IPS DF 19.7 (cell line): ENCODE measurements around the gene CEACAM18.
"Not testable (repeated sequence)": the region's sequence is repeated elsewhere in the genome, so short reads cannot be mapped to it uniquely, and the experiment has no call there.

Source experiments
- DNase-seq: peaks from one replicate; pipeline ENCODE4 v3.0.0-alpha.2; 2013; ENCODE audit warnings: low read depth, low spot score

Gene CEACAM18

GRCh38 chr19:51493776-51494175 is 15.4 kb downstream of the CEACAM18 start:
- DNase-seq: no peak

- DNase-seq: no peak
These were observed 19.3 kb downstream of the CEACAM18 start for GRCh38 chr19:51497666-51498065.

- DNase-seq: not testable (repeated sequence)
These were observed 22.6 kb downstream of the CEACAM18 start for GRCh38 chr19:51500931-51501330.

- no peak for DNase-seq
These were observed 23.4 kb downstream of the CEACAM18 start, which contains the start of gene SIGLEC12 for GRCh38 chr19:51501594-51502263. SIGLEC12 (minus strand) TSS chr19:51501800; CDS start chr19:51501733, 67 bp downstream.

GRCh38 chr19:51503286-51503817 is 25.0 kb downstream of the CEACAM18 start:
- DNase-seq: no peak

GRCh38 chr19:51503896-51504295 is 25.6 kb downstream of the CEACAM18 start:
- DNase-seq: no peak

- no peak for DNase-seq
These were observed 27.6 kb downstream of the CEACAM18 start for GRCh38 chr19:51505904-51506303.

- DNase-seq: no peak
These were observed 28.9 kb downstream of the CEACAM18 start for GRCh38 chr19:51507192-51507591.

GRCh38 chr19:51507640-51508058 is 29.3 kb downstream of the CEACAM18 start:
- DNase-seq: no peak

GRCh38 chr19:51508059-51508733 is 29.9 kb downstream of the CEACAM18 start:
- DNase-seq: no peak

- no peak for DNase-seq
These were observed 31.7 kb downstream of the CEACAM18 start for GRCh38 chr19:51509823-51510660.

- DNase-seq: peak; percentile 40
These were observed 33.0 kb downstream of the CEACAM18 start for GRCh38 chr19:51511353-51511752.

GRCh38 chr19:51513968-51514367 is 35.6 kb downstream of the CEACAM18 start:
- no peak for DNase-seq

- no peak for DNase-seq
These were observed 36.6 kb downstream of the CEACAM18 start for GRCh38 chr19:51514866-51515481.

- DNase-seq: no peak
These were observed 42.4 kb downstream of the CEACAM18 start for GRCh38 chr19:51520728-51521127.

GRCh38 chr19:51521357-51521756 is 43.0 kb downstream of the CEACAM18 start:
- DNase-seq: no peak

GRCh38 chr19:51521781-51522180 is 43.4 kb downstream of the CEACAM18 start:
- DNase-seq: no peak

GRCh38 chr19:51524666-51525264 is 46.4 kb downstream of the CEACAM18 start:
- no peak for DNase-seq

- DNase-seq: no peak
These were observed 47.3 kb downstream of the CEACAM18 start for GRCh38 chr19:51525651-51526050.

GRCh38 chr19:51529301-51529700 is 51.0 kb downstream of the CEACAM18 start:
- no peak for DNase-seq

- no peak for DNase-seq
These were observed 52.3 kb downstream of the CEACAM18 start for GRCh38 chr19:51530616-51531015.
